Measurements from ENCODE around the gene TRIM4.

- TF ChIP-seq CTCF (IDR thresholded peaks at IDR 0.05) (no peak), POLR2A (IDR thresholded peaks at IDR 0.05) (no peak)
These were observed 819 bp upstream of the TRIM4 start for GRCh38 chr7:99920149-99920548.
